Endothelial cell of umbilical vein (primary cell): Measurements from ENCODE around the gene GRM7. TPM values are rescaled to one million over a fixed set of nuclear protein-coding genes. Genes with fewer than 3 reads are reported as not detected.

Source experiments
- BruUV-seq: library from RNA; stranded (reverse); fragments of 400-500 nt; replicated peaks from 2 replicates; lab custom pipeline; 2021; lab: Mats Ljungman, UMichigan
- CTCF ChIA-PET: fragments of 300-600, 350-600 bp; sonication (Branson Sonifier 250); formaldehyde crosslinking; loops from one replicate; lab custom pipeline; 2021; ENCODE audit warnings: antibody characterized with exemption, inconsistent platforms; lab: Charles Lee
- POLR2A ChIA-PET: fragments of 300-600, 350-600 bp; sonication (Branson Sonifier 250); formaldehyde crosslinking; loops from one replicate; lab custom pipeline; 2021; ENCODE audit warnings: antibody characterized with exemption, inconsistent platforms; lab: Charles Lee
- DNase-seq: peaks from one replicate; pipeline ENCODE4 v3.0.0-alpha.2; 2011; ENCODE audit warnings: low read depth, low spot score
- FAIRE-seq: peaks from 2 replicates; lab custom pipeline; 2011; peaks lifted over from hg19 to GRCh38; lab: Jason Lieb, UNC
- H2AFZ ChIP-seq: 2 replicates; pipeline ENCODE4 v1.6.0; 2012; ENCODE audit warnings: low read depth, low read length, control low read depth, inconsistent platforms
- H3K27ac ChIP-seq: 2 replicates; pipeline ENCODE4 v1.5.1; 2011; ENCODE audit warnings: low read depth, mild to moderate bottlenecking, control low read depth, low read length, moderate library complexity; ENCODE audit not compliant: insufficient read depth
- H3K27me3 ChIP-seq, 2 experiments: 2 replicates each; pipeline versions ENCODE4 v1.6.0 to v1.6.1; 2011; ENCODE audit warnings: low read length in 2 of 2, mixed read lengths in 1 of 2; ENCODE audit not compliant: control insufficient read depth in 2 of 2, insufficient read depth in 2 of 2
- H3K36me3 ChIP-seq, 2 experiments: 2 replicates in 1 of 2; 3 replicates in 1 of 2; pipeline ENCODE4 v1.5.1; 2011; ENCODE audit warnings: low read length in 2 of 2, mild to moderate bottlenecking in 1 of 2, moderate library complexity in 1 of 2; ENCODE audit not compliant: control insufficient read depth in 2 of 2, insufficient read depth in 2 of 2; ENCODE audit errors: extremely low read depth in 1 of 2
- H3K4me1 ChIP-seq: 3 replicates; pipeline ENCODE4 v1.5.1; 2011; ENCODE audit warnings: mild to moderate bottlenecking, low read length; ENCODE audit not compliant: control insufficient read depth, insufficient read depth; ENCODE audit errors: extremely low read depth
- H3K4me2 ChIP-seq: 2 replicates; pipeline ENCODE4 v1.6.1; 2011; ENCODE audit warnings: low read length, control low read depth, mixed read lengths; ENCODE audit not compliant: insufficient read depth
- H3K4me3 ChIP-seq, 3 experiments: fragments of 200-600 bp in 1 of 3; sonication (generic), shearing (Covaris generic) in 1 of 3; replicated peaks in 1 of 3; 2 replicates each; pipeline ENCODE4 v1.5.1; 2011 to 2016; ENCODE audit warnings: control low read depth in 3 of 3, low read length in 3 of 3, mild to moderate bottlenecking in 2 of 3, inconsistent platforms in 1 of 3, low read depth in 1 of 3, moderate library complexity in 1 of 3; ENCODE audit not compliant: insufficient read depth in 1 of 3
- H3K79me2 ChIP-seq: 2 replicates; pipeline ENCODE4 v1.6.0; 2012; ENCODE audit warnings: low read length, inconsistent platforms; ENCODE audit not compliant: control insufficient read depth, insufficient read depth
- H3K9ac ChIP-seq: replicated peaks from 2 replicates; pipeline ENCODE3; 2011; ENCODE audit warnings: low read length, control low read depth; ENCODE audit not compliant: insufficient read depth; ENCODE audit errors: extremely low read depth
- H3K9me1 ChIP-seq: replicated peaks from 3 replicates; pipeline ENCODE4 v1.6.0; 2011; ENCODE audit warnings: mild to moderate bottlenecking, low read length; ENCODE audit not compliant: control insufficient read depth, insufficient read depth; ENCODE audit errors: extremely low read depth
- H3K9me3 ChIP-seq: replicated peaks from 2 replicates; pipeline ENCODE4 v1.5.1; 2012; ENCODE audit warnings: low read length, inconsistent platforms; ENCODE audit not compliant: control insufficient read depth, insufficient read depth
- H4K20me1 ChIP-seq: replicated peaks from 2 replicates; pipeline ENCODE3; 2011; ENCODE audit warnings: mild to moderate bottlenecking, low read length; ENCODE audit not compliant: control insufficient read depth, insufficient read depth; ENCODE audit errors: extremely low read depth
- EZH2 ChIP-seq: IDR thresholded peaks from 2 replicates; pipeline ENCODE4 v1.6.1; 2012; ENCODE audit warnings: borderline replicate concordance, low read depth, mild to moderate bottlenecking, moderate library complexity, low read length, inconsistent platforms; ENCODE audit not compliant: severe bottlenecking
- FOS ChIP-seq: IDR thresholded peaks from 2 replicates; pipeline ENCODE4 v1.6.1; 2011; ENCODE audit warnings: mild to moderate bottlenecking, low read length, moderate library complexity, borderline replicate concordance; ENCODE audit not compliant: insufficient read depth
- GATA2 ChIP-seq: IDR thresholded peaks from 2 replicates; pipeline ENCODE4 v1.7.0; 2011; ENCODE audit warnings: low read depth, mild to moderate bottlenecking, moderate library complexity, mixed read lengths, low read length; ENCODE audit not compliant: insufficient read length, insufficient read depth
- JUN ChIP-seq: IDR thresholded peaks from 2 replicates; pipeline ENCODE4 v1.6.1; 2011; ENCODE audit warnings: borderline replicate concordance, low read depth; ENCODE audit not compliant: insufficient read length, insufficient read depth
- MYC ChIP-seq: IDR thresholded peaks from one replicate; pipeline ENCODE4 v1.6.1; 2011; ENCODE audit warnings: mild to moderate bottlenecking, low read depth, low read length
- POLR2A ChIP-seq: IDR thresholded peaks from 2 replicates; pipeline ENCODE4 v1.6.1; 2012; ENCODE audit warnings: low read depth, mild to moderate bottlenecking, control low read depth, low read length
- POLR2AphosphoS5 ChIP-seq: IDR thresholded peaks from 2 replicates; pipeline ENCODE4 v1.6.1; 2012; ENCODE audit warnings: low read depth, mild to moderate bottlenecking, control low read depth, low read length, moderate library complexity; ENCODE audit not compliant: insufficient read depth
- dilution Hi-C: fragments of 300-500 bp; cut with MboI; formaldehyde crosslinking; loops from one replicate; pipeline ENCODE4 v1.15.0; 2019; ENCODE audit warnings: low sequenced_read_pairs; ENCODE audit not compliant: extremely low pct_ligation_motif_present
- intact Hi-C: fragments of 100-400 bp; cut with micrococcal nuclease; formaldehyde crosslinking; loops from one replicate; pipeline ENCODE4 v1.10.0; 2022
- polyA plus RNA-seq, 4 experiments: library from polyadenylated mRNA; depleted of rRNA in 3 of 4; stranded (reverse) in 3 of 4; unstranded in 1 of 4; fragments of >200 nt; gene quantifications; 2 replicates each; pipeline versions ENCODE4 v1.2.1 to v1.2.3, GENCODE V29; 2011 to 2012; ENCODE audit warnings: missing spikeins in 1 of 4
- total RNA-seq: library from RNA; stranded (reverse); gene quantifications from 2 replicates; pipeline ENCODE4 v1.2.3, GENCODE V29; 2021
- TF ChIP-seq, protein P1 (sequence below), 2 donors: IDR thresholded peaks; 1 replicate in 1 of 2; 2 replicates in 1 of 2; pipeline ENCODE4 v1.5.1; 2011; ENCODE audit warnings: low read length in 2 of 2, mild to moderate bottlenecking in 2 of 2, moderate library complexity in 2 of 2, control low read depth in 1 of 2, inconsistent platforms in 1 of 2, low read depth in 1 of 2; ENCODE audit not compliant: insufficient read depth in 1 of 2; ENCODE audit errors: extremely low read depth in 1 of 2
- TF ChIP-seq, protein P2 (sequence below): IDR thresholded peaks from 2 replicates; pipeline ENCODE4 v1.6.1; 2011; ENCODE audit not compliant: insufficient read depth, insufficient read length

Gene GRM7
- total and polyA plus RNA-seq, 2 donors (not counting 3 experiments of a cell fraction or from before 2014, with no cell fraction given), result 0.12 TPM; not detected in 1

DNA sequence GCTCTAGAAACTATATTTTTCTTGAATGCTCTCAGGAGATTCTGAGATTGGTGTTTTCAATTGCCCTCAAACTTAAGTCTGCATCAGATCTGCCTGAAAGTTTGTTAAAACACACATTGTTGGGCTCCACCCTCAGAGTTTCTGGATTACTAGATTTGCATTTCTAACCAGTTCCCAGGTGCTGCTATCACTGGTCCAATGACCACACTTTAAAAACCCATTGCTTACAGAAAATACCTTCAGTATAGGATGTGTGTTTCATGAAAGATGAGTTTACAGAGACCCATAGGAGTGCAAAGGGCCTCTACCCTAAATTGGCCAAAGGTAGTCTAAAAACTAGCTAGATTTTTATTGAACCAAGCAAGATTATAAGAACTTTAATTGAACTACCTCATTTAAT, 17.8 kb downstream of the GRM7 start:
- no peak for DNase-seq
- BruUV-seq, result no TSS peak
- no peak overlapping the region for H3K9ac ChIP-seq
- no peak overlapping the region for H3K27ac ChIP-seq
- H3K27me3 ChIP-seq, result no peaks in the 10 kb centered on the region
- no peaks in the 10 kb centered on the region for H3K9me3 ChIP-seq
- no peak for TF ChIP-seq POLR2A
- H4K20me1 ChIP-seq, result no peaks in the 10 kb centered on the region
- FAIRE-seq, result no peak
- H3K4me2 ChIP-seq, result no peak overlapping the region
- ChIA-PET CTCF (no interaction called here), POLR2A (no interaction called here)
- H3K4me1 ChIP-seq, result no peaks in the 10 kb centered on the region
- H3K4me3 ChIP-seq, result no peak overlapping the region
- intact Hi-C loops, result no loop called here
- no peaks in the 10 kb centered on the region for H3K79me2 ChIP-seq
- no peaks in the 10 kb centered on the region for H3K36me3 ChIP-seq
- dilution Hi-C loops, result no loop called here
- H3K9me1 ChIP-seq, result no peaks in the 10 kb centered on the region
- no peak overlapping the region for H2AFZ ChIP-seq

DNA sequence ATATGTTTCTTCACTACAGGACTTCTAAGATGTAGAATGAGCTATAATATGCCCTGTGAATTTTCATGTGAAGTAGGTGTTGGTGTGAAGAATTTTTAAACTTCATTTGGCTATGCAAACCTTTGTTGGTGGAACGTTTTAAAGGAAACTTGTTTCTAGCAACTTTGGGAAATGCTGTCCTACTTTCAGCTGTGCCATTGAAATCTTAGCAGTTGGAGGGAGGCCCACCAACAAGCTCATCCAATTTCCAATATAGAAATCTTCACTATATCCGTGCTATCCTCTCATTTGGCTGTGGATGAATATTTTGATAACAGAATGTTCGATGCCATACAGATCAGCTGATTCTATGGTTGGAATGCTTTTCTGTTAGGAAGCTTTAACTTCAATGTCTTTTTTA, 51.3 kb downstream of the GRM7 start:
- no peak for DNase-seq
- Histone ChIP-seq H3K4me1 (no peaks in the 10 kb centered on the region), H2AFZ (no peak overlapping the region), H3K9ac (no peak overlapping the region), H3K27ac (no peak overlapping the region), H4K20me1 (no peaks in the 10 kb centered on the region), H3K4me2 (no peak overlapping the region), H3K4me3 (no peak overlapping the region), H3K9me1 (no peaks in the 10 kb centered on the region), H3K79me2 (no peaks in the 10 kb centered on the region), H3K36me3 (no peaks in the 10 kb centered on the region), H3K9me3 (peaks cover 1% of the 10 kb centered on the region), H3K27me3 (no peaks in the 10 kb centered on the region)
- no TSS peak for BruUV-seq
- ChIA-PET CTCF (no interaction called here), POLR2A (no interaction called here)
- TF ChIP-seq POLR2A (no peak), GATA2 (no peak), FOS (no peak), MYC (no peak), EZH2 (no peak), JUN (no peak), POLR2AphosphoS5 (no peak)
- TF ChIP-seq, protein P1, sequence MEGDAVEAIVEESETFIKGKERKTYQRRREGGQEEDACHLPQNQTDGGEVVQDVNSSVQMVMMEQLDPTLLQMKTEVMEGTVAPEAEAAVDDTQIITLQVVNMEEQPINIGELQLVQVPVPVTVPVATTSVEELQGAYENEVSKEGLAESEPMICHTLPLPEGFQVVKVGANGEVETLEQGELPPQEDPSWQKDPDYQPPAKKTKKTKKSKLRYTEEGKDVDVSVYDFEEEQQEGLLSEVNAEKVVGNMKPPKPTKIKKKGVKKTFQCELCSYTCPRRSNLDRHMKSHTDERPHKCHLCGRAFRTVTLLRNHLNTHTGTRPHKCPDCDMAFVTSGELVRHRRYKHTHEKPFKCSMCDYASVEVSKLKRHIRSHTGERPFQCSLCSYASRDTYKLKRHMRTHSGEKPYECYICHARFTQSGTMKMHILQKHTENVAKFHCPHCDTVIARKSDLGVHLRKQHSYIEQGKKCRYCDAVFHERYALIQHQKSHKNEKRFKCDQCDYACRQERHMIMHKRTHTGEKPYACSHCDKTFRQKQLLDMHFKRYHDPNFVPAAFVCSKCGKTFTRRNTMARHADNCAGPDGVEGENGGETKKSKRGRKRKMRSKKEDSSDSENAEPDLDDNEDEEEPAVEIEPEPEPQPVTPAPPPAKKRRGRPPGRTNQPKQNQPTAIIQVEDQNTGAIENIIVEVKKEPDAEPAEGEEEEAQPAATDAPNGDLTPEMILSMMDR (IDR thresholded peaks at IDR 0.05; ENCODE audit: extremely low read depth in 1 of 2, insufficient read depth in 1 of 2, low read depth in 1 of 2, low read length in 2 of 2), result no peak
- TF ChIP-seq, protein P2, sequence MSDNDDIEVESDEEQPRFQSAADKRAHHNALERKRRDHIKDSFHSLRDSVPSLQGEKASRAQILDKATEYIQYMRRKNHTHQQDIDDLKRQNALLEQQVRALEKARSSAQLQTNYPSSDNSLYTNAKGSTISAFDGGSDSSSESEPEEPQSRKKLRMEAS, result no peak
- dilution Hi-C loops (no loop called here), intact Hi-C loops (no loop called here)
- no peak for FAIRE-seq
